HG03520 (cell line): ENCODE data around the gene BPIFA1.

ENCODE experiments used
- ATAC-seq: cut with Tn5 transposase; IDR thresholded peaks from one replicate; pipeline ENCODE4 v1.9.1; 2021; ENCODE audit warnings: mild to moderate bottlenecking, moderate library complexity; ENCODE audit not compliant: unreplicated experiment

BPIFA1 gene

DNA sequence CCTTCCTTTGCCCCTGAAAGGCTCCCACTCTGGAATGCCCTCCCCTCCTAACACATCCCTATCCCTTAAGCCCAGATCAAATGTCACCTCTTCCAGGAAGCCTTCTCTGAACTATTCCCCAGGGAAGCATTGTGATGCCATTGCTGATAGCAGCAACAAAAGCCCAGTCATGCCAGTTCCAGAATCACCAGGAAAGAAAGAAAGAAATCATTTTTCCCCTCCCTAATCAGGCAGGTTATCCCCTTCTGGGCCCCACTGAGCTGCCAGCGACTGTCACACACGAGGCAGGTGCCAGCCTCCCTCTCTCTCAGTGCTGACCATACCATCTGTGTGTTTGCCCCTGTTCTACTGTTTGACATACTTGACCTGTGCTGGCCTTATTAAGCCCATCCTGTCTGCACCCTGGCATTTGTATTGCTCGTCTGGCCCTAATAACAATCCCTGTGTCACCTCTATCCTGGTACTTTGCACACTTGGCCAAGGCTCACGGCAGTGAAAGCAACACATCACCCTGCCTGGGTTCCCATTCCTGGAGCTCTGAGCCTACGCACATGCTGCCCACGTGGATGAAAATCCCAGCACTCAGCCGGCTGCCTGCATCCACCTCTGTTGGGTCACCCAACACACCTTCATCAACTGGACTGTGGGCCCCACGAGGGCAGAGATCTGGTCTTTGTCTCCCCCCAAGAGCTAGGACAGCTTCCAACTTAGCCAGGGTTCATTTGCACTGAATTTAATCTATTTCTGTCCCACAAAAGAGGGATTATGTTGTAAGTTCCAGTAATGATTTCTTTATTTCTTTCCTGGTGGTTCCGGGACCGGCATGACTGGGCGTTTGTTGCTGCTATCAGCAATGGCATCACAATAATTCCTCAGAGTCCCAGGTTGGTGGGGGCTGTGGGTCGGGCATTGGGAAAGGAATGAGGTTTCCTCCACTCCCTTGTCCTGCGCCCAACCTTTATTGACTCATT lies 42.0 kb downstream of the BPIFA1 start:
- no peak for ATAC-seq

DNA sequence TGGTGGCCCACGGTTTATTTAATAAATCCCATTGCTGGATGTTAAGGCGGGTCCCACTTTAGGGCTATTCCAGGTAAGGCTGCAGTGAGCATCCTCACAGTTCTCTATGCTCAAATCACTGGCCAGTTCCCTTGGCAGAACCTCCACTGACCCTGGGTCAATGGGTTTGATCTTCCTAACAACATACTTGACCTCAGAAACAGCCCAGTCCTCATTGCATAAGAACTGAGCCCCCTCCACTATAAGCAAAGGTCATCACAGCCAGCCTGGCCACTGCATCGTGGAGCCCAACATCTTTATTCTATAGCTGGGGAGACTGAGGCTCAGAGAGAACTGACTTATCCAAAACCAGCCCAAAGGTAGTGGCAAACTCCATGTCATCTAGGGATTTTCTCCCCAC lies 42.9 kb downstream of the BPIFA1 start:
- no peak for ATAC-seq

DNA sequence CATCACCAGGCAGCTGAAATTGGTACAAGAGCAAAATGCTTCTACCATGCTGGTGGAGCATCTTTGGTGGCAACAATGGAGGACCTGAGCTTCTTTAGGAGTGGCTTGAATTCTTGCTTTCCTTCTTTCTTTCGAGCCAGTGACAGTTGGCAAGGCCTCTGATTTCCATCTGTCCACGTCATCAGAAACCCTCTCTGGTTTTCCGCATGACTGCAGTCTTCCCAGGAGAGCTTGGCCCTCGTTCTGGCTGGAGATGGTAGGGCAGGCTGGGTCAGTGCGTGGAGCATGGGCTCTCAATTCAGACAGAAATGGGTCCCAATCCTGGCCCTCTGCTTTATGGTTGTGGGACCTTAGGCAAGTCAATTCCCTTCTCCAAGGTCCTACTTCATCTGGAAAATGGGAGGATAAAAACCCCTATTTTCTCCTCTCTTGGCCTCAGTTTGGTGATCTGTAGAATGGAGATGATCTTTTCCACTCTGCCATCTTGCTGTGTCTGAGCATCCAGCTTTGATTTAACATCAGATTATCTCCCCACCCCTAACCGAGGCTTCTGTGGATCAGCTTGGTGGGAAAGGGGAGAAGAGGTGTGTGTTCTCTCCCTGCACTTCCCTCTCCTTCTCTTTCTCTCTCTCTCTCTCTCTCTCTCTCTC lies 43.6 kb downstream of the BPIFA1 start:
- ATAC-seq, result no peak

DNA sequence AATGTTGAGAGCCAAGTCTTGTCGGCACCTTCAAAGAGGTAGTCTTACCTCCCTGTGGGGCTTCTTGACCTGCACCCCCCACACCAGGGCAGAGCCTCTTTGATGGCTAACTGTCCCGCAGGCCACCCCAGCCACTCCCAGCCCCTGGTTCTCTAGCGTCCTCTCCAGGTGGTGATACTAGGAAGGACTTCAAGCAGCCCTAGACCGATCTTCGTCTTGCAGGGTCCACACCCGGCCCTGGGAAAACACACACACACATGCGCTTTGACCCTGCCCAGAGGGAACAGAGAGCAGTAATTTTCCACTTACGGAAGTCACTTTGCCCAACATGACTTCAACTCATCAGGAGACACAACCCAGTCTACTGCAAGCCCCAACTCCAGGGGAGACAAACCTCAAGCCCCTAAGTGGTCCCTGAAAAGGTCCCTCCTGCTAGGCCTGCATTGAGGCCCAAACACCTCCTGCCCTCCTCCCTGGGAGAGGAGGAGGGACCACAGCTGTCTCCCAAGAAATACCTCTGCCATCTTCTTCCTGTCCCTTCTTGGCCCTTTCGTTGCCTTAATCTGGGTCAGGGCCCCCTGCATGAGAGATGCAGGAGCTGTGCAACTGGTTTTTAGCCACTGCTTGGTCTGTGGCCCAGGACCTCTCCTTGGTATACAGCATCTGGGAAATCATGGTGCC lies 44.3 kb downstream of the BPIFA1 start:
- ATAC-seq, result no peak

DNA sequence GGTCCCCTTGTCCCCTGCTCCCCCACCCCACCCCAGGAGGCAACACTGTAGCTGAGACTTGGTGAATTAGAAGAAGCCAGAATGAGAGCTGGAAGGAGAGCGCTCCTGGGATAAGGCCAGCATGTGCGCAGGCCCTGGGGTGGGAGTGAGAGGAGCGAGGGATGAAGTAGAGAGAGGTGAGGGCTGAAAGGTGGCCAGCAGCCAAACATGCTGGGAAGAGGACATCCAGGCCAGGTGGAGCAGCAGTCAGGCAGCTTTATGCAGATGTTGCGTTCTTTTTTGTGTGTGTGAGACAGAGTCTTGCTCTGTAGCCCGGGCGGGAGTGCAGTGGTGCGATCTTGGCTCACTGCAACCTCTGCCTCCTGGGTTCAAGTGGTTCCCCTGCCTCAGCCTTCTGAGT lies 45.0 kb downstream of the BPIFA1 start:
- ATAC-seq, result no peak

GRCh38 chr20:33281550-33282146 lies 45.9 kb downstream of the BPIFA1 start:
- no peak for ATAC-seq

- no peak for ATAC-seq
Observed at GRCh38 chr20:33282196-33282934, 46.6 kb downstream of the BPIFA1 start.

GRCh38 chr20:33282991-33283555 lies 47.3 kb downstream of the BPIFA1 start, which contains the start of gene BPIFB1:
BPIFB1 (plus strand) TSS chr20:33283214; CDS start chr20:33286074, 2,860 bp downstream.
- no peak for ATAC-seq

DNA sequence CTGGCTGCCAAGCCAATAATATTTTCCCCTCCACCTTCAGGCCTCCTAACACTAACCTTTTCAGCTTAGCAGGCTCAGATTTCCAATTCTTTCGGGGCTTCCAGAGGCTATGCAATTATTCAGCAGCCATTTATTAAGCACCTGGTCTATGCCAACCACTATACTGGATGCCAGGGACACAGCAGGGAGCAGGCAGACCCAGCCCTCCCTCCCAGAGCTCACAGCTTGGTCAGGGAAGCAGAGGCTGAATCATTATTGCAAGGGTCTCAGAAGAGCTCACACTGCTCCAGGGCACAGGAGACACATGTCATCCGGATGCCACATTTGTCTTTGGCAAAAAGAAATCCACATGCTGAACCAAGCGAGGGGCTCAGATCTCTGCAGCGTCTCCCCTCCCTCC lies 48.5 kb downstream of the BPIFA1 start:
- ATAC-seq, result no peak

- no peak for ATAC-seq
Observed at GRCh38 chr20:33284937-33285336, 49.1 kb downstream of the BPIFA1 start.

DNA sequence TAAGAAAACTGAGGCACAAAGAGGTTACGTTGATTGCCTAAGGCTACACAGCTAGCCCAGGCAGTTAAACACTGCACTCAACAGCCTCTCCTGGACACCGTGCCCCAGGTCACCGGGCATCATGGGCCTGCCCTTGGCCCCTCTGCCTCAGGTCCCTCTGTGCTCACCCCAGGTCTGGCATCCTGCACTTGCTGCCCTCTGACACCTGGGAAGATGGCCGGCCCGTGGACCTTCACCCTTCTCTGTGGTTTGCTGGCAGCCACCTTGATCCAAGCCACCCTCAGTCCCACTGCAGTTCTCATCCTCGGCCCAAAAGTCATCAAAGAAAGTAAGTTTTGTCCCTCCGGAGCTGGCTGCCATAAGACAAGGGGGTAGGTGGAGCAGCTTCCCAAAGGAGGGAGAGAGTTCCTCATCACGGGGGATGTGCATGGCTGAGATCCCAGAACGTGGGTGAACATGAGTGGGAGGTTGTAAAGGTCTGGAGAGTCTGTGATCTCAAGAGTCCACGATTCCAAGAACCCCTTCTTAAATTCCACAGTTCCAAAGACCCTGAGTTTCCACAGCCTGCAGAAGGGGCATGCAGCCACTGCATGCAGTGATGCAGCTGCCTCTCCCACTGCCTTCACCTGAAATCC lies 50.2 kb downstream of the BPIFA1 start:
- ATAC-seq, result no peak

GRCh38 chr20:33287884-33288283 lies 52.1 kb downstream of the BPIFA1 start:
- no peak for ATAC-seq

DNA sequence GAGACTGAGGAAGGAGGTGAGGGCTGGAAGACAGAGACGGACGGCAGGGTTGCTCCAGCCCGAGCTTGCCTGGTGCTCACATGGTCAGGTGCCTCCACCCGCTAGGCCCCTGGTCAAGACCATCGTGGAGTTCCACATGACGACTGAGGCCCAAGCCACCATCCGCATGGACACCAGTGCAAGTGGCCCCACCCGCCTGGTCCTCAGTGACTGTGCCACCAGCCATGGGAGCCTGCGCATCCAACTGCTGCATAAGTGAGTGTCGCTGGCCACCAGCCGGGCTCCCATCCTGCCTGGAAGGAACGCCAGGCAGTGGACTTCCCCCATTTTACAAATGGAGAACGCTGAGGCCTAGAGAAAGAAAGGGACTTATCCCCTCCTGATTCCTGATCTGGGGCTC lies 55.1 kb downstream of the BPIFA1 start:
- no peak for ATAC-seq

DNA sequence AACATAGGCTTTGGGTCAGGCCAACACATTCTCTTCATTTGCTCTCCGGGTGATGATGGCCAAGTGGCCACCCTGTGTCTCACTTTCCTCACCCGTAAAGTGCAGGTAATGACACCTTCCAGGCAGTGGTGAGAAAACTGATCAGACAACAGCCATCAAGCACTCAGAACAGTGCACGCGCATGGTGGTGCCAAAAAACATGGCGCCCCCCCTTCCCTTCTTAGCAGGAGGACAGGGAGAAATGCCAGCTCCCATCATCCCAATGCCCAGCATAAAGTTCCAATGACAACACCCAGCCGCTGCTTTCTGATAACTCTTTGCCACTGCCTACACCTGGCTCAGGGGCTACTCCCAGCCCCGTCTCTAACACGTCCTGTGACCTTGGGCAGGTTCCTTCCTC lies 55.6 kb downstream of the BPIFA1 start:
- no peak for ATAC-seq

DNA sequence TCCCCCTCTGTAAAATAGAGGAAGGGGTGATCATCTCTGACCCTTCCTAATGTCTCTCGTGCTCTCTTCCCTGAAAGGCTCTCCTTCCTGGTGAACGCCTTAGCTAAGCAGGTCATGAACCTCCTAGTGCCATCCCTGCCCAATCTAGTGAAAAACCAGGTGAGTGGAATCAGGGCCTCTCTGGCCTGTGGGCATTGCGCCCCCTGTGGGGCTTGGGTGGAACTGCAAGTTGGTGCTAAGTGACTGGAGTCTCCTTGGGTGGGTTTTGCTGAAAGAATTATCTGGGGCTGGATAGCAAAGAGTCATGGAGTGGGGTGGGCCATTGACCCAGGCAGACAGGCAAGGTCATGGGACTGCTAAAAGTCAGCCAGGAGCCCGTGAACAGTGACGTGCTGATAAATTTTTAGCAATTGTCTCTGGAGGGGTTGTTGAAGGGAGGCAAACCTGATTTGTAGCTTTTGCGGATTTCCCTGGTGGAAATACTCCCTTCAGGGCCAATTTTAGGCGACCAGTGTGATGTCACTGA lies 56.1 kb downstream of the BPIFA1 start:
- ATAC-seq, result no peak
